SK-N-SH (cell line): ENCODE measurements around the gene OR2L13. TPM values are rescaled to one million over a fixed set of nuclear protein-coding genes. Genes with fewer than 3 reads are reported as not detected.

Experiments
- CTCF ChIA-PET: fragments of 300-600, 350-600 bp; formaldehyde crosslinking; extraction: SDS; loops from one replicate; lab custom pipeline; 2021; lab: Yijun Ruan, JAX
- POLR2A ChIA-PET: fragments of 350-600 bp; sonication (Branson Sonifier 250); formaldehyde crosslinking; extraction: SDS; loops from one replicate; lab custom pipeline; 2020; ENCODE audit warnings: antibody characterized with exemption, inconsistent platforms; lab: Yijun Ruan, JAX
- DNase-seq: peaks from one replicate; pipeline ENCODE4 v3.0.0; 2012
- H2AFZ ChIP-seq: fragments of 200-600 bp; sonication (generic); 2 replicates; pipeline ENCODE4 v1.8.1; 2016; ENCODE audit warnings: antibody characterized with exemption, mild to moderate bottlenecking, low read depth
- H3F3A ChIP-seq: fragments of 200-600 bp; sonication (generic); replicated peaks from 2 replicates; pipeline ENCODE3; 2016; ENCODE audit warnings: antibody characterized with exemption, mild to moderate bottlenecking; ENCODE audit not compliant: insufficient read depth
- H3K27ac ChIP-seq, 2 experiments: fragments of 200-500 bp in 1 of 2; fragments of 200-600 bp in 1 of 2; sonication (Bioruptor generic) in 1 of 2; sonication (generic), shearing (Covaris generic) in 1 of 2; 2 replicates each; pipeline versions ENCODE4 v1.5.1 to v1.6.1; 2014 to 2016; ENCODE audit warnings: low read depth in 2 of 2, inconsistent platforms in 1 of 2, low read length in 1 of 2, mild to moderate bottlenecking in 1 of 2, mixed read lengths in 1 of 2
- H3K27me3 ChIP-seq: fragments of 200-600 bp; sonication (generic), shearing (Covaris generic); 2 replicates; pipeline ENCODE4 v1.6.1; 2016; ENCODE audit warnings: mixed run types; ENCODE audit not compliant: insufficient read depth
- H3K36me3 ChIP-seq, 2 experiments: fragments of 200-500 bp in 1 of 2; fragments of 200-600 bp in 1 of 2; sonication (Bioruptor generic) in 1 of 2; sonication (generic) in 1 of 2; replicated peaks in 1 of 2; 2 replicates each; pipeline versions ENCODE3 to v1.5.1; 2014 to 2016; ENCODE audit warnings: low read length in 1 of 2, mild to moderate bottlenecking in 1 of 2; ENCODE audit not compliant: insufficient read depth in 2 of 2, control insufficient read depth in 1 of 2
- H3K4me1 ChIP-seq, 2 experiments: fragments of 200-500 bp in 1 of 2; fragments of 200-600 bp in 1 of 2; sonication (Bioruptor generic) in 1 of 2; sonication (generic), shearing (Covaris generic) in 1 of 2; 2 replicates each; pipeline versions ENCODE4 v1.5.1 to v1.6.1; 2014 to 2016; ENCODE audit warnings: low read depth in 1 of 2, low read length in 1 of 2, mixed run types in 1 of 2; ENCODE audit not compliant: insufficient read depth in 2 of 2, control insufficient read depth in 1 of 2
- H3K4me2 ChIP-seq: fragments of 200-600 bp; sonication (generic), shearing (Covaris generic); 2 replicates; pipeline ENCODE4 v1.6.1; 2017; ENCODE audit warnings: mixed run types
- H3K4me3 ChIP-seq, 2 experiments: fragments of 200-500 bp in 1 of 2; fragments of 200-600 bp in 1 of 2; sonication (Bioruptor generic) in 1 of 2; sonication (generic), shearing (Covaris generic) in 1 of 2; 2 replicates each; pipeline versions ENCODE4 v1.5.1 to v1.8.1; 2014 to 2016; ENCODE audit warnings: low read depth in 2 of 2, inconsistent platforms in 1 of 2, low read length in 1 of 2, mild to moderate bottlenecking in 1 of 2, mixed read lengths in 1 of 2, moderate library complexity in 1 of 2
- H3K79me2 ChIP-seq: fragments of 200-600 bp; sonication (generic); 2 replicates; pipeline ENCODE4 v1.8.1; 2017; ENCODE audit warnings: mild to moderate bottlenecking; ENCODE audit not compliant: insufficient read depth
- H3K9ac ChIP-seq: fragments of 200-600 bp; sonication (generic); 2 replicates; pipeline ENCODE4 v1.6.1; 2017; ENCODE audit warnings: mixed run types
- H3K9me2 ChIP-seq: fragments of 200-600 bp; sonication (generic); 2 replicates; pipeline ENCODE4 v1.6.1; 2017; ENCODE audit warnings: mixed run types
- H3K9me3 ChIP-seq: fragments of 200-600 bp; sonication (generic); 2 replicates; pipeline ENCODE4 v1.6.1; 2017; ENCODE audit warnings: mixed run types, mild to moderate bottlenecking, moderate library complexity
- H4K20me1 ChIP-seq: fragments of 200-600 bp; sonication (generic); 2 replicates; pipeline ENCODE4 v1.6.1; 2017; ENCODE audit warnings: mild to moderate bottlenecking, mixed run types; ENCODE audit not compliant: insufficient read depth
- ELF1 ChIP-seq: IDR thresholded peaks from 2 replicates; pipeline ENCODE4 v1.4.0; 2012
- EZH2phosphoT487 ChIP-seq: fragments of 200-600 bp; sonication (generic); IDR thresholded peaks from 2 replicates; pipeline ENCODE4 v1.6.1; 2017; ENCODE audit warnings: low read depth, mixed run types, mild to moderate bottlenecking, antibody characterized with exemption, moderate library complexity, borderline replicate concordance
- GABPA ChIP-seq: IDR thresholded peaks from 2 replicates; pipeline ENCODE4 v1.4.0; 2012; ENCODE audit warnings: low read depth, mild to moderate bottlenecking
- GATA2 ChIP-seq: sonication (generic); formaldehyde crosslinking; IDR thresholded peaks from 2 replicates; pipeline ENCODE4 v1.5.0; 2020; ENCODE audit warnings: mild to moderate bottlenecking, missing genetic modification reagents
- IRF3 ChIP-seq: fragments of 150-350 bp; IDR thresholded peaks from 2 replicates; pipeline ENCODE4 v1.6.1; 2016; ENCODE audit warnings: mild to moderate bottlenecking, low read depth, low read length
- JUND ChIP-seq: IDR thresholded peaks from 2 replicates; pipeline ENCODE4 v1.4.0; 2012
- MXI1 ChIP-seq: IDR thresholded peaks from 2 replicates; pipeline ENCODE4 v1.6.1; 2012; ENCODE audit warnings: mild to moderate bottlenecking, low read depth, low read length, improper control_type of control experiment
- POLR2AphosphoS5 ChIP-seq: IDR thresholded peaks from 2 replicates; pipeline ENCODE4 v1.6.1; 2012; ENCODE audit warnings: low read depth, low read length
- RAD21 ChIP-seq: IDR thresholded peaks from 2 replicates; pipeline ENCODE4 v1.6.1; 2012; ENCODE audit warnings: mild to moderate bottlenecking, low read length
- REST ChIP-seq: IDR thresholded peaks from 2 replicates; pipeline ENCODE4 v1.6.1; 2012; ENCODE audit warnings: mild to moderate bottlenecking, low read depth, low read length, moderate library complexity
- USF1 ChIP-seq: IDR thresholded peaks from 2 replicates; pipeline ENCODE4 v1.4.0; 2012; ENCODE audit warnings: low read depth, borderline replicate concordance
- YY1 ChIP-seq: IDR thresholded peaks from 2 replicates; pipeline ENCODE4 v1.4.0; 2012; ENCODE audit warnings: low read depth, mild to moderate bottlenecking
- WGBS: methylation state at CpG from one replicate; pipeline ENCODE4 v1.1.6; 2017; ENCODE audit warnings: low lambda C conversion rate; 5-methylcytosine and 5-hydroxymethylcytosine counted together
- polyA plus RNA-seq, 3 experiments: library from polyadenylated mRNA; depleted of rRNA; stranded (reverse); fragments of >200 nt; gene quantifications; 2 replicates each; pipeline ENCODE4 v1.2.3, GENCODE V29; 2012
- TF ChIP-seq, protein P1 (sequence below): fragments of 150-350 bp; IDR thresholded peaks from 2 replicates; pipeline ENCODE4 v1.6.1; 2017; ENCODE audit warnings: antibody characterized with exemption, low read length, low read depth, borderline replicate concordance

OR2L13 gene
- polyA plus RNA-seq, 1 of the 3 experiments (the other 2 are of a cell fraction) = 0.23 TPM

DNA sequence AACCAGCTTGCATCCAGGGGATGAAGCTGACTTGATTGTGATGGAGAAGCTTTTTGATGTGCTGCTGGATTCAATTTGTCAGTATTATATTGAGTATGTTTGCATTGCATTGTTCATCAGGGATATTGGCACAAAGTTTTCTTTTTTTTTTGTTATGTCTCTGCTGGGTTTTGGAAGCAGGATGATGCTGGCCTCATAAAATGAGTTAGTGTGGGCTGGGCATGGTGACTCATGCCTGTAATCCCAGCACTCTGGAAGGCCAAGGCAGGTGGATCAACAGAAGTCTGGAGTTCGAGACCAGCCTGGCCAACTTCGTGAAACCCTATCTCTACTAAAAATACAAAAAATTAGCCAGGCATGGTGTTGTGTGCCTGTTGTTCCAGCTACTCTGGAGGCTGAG is 39.7 kb upstream of the OR2L13 start:
- Histone ChIP-seq H3K4me1 (no peaks in the 10 kb centered on the region), H3K79me2 (no peaks in the 10 kb centered on the region), H3K9me2 (no peaks in the 10 kb centered on the region), H4K20me1 (no peaks in the 10 kb centered on the region), H3K27ac (no peak overlapping the region), H2AFZ (no peak overlapping the region), H3K4me3 (no peak overlapping the region), H3K36me3 (no peaks in the 10 kb centered on the region), H3K9me3 (no peaks in the 10 kb centered on the region), H3K4me2 (no peak overlapping the region), H3K27me3 (no peaks in the 10 kb centered on the region), H3K9ac (no peak overlapping the region), H3F3A (no peaks in the 10 kb centered on the region)
- WGBS = 0% methylated on average over 2 of the region's 2 CpGs
- POLR2A ChIA-PET = no interaction called here
- CTCF ChIA-PET = no interaction called here
- no peak for TF ChIP-seq IRF3
- no peak for TF ChIP-seq USF1
- TF ChIP-seq JUND = no peak
- TF ChIP-seq, protein P1, sequence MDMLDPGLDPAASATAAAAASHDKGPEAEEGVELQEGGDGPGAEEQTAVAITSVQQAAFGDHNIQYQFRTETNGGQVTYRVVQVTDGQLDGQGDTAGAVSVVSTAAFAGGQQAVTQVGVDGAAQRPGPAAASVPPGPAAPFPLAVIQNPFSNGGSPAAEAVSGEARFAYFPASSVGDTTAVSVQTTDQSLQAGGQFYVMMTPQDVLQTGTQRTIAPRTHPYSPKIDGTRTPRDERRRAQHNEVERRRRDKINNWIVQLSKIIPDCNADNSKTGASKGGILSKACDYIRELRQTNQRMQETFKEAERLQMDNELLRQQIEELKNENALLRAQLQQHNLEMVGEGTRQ = no peak
- no peak for TF ChIP-seq MXI1
- no peak for DNase-seq

DNA sequence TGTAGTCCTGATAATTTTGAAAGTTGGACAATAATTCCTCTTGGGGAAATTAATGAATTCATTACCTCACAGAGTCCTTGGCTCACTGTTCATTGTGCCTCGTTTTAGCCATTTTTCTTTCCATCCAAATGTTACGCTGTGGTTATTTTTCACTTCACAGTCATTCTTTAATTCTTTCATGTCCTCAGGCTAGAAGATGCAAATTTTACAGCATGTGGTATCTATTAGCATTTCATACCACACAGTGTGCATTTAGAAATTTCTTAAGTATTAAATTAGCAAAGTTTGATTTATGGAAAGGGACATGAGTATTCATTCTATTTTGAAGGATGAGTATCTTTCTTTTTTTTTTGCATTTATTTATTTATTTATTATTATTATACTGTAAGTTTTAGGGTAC is 29.9 kb upstream of the OR2L13 start:
- ChIA-PET POLR2A (no interaction called here), CTCF (no interaction called here)
- no peak overlapping the region for H3K9ac ChIP-seq
- no peaks in the 10 kb centered on the region for H3K9me3 ChIP-seq
- DNase-seq = no peak
- no peaks in the 10 kb centered on the region for H4K20me1 ChIP-seq
- H3K4me2 ChIP-seq = no peak overlapping the region
- no peaks in the 10 kb centered on the region for H3K4me1 ChIP-seq
- WGBS = 14% methylated on average over 2 of the region's 2 CpGs
- no peak overlapping the region for H2AFZ ChIP-seq
- no peaks in the 10 kb centered on the region for H3K36me3 ChIP-seq
- H3K27ac ChIP-seq = no peak overlapping the region
- no peaks in the 10 kb centered on the region for H3K79me2 ChIP-seq
- no peak overlapping the region for H3K4me3 ChIP-seq
- no peaks in the 10 kb centered on the region for H3K27me3 ChIP-seq
- H3F3A ChIP-seq = no peaks in the 10 kb centered on the region
- TF ChIP-seq ELF1 (no peak), YY1 (no peak), POLR2AphosphoS5 (no peak), GATA2 (CRISPR knock-in tag) (no peak)
- H3K9me2 ChIP-seq = no peaks in the 10 kb centered on the region

DNA sequence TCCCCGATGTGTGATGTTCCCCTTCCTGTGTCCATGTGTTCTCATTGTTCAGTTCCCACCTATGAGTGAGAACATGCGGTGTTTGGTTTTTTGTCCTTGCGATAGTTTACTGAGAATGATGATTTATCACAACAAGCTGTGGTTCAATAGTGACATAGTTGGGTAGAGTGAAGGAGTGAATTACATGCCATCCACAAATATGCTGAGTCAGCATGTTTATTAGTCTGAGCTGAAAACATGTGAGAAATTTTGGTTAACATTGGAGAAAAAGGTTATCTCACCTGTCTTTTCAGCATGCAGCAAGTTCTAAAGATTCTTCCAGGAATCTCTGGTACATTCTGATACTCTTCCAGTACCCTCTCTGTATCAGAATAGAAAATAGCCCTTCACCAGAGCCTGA is 29.4 kb upstream of the OR2L13 start:
- no peaks in the 10 kb centered on the region for H3K79me2 ChIP-seq
- H4K20me1 ChIP-seq = no peaks in the 10 kb centered on the region
- no peak overlapping the region for H2AFZ ChIP-seq
- ChIA-PET CTCF (no interaction called here), POLR2A (no interaction called here)
- no peaks in the 10 kb centered on the region for H3F3A ChIP-seq
- 53% methylated on average over 3 of the region's 3 CpGs for WGBS
- H3K27ac ChIP-seq = no peak overlapping the region
- H3K4me2 ChIP-seq = no peak overlapping the region
- no peaks in the 10 kb centered on the region for H3K36me3 ChIP-seq
- no peaks in the 10 kb centered on the region for H3K9me3 ChIP-seq
- no peaks in the 10 kb centered on the region for H3K4me1 ChIP-seq
- H3K4me3 ChIP-seq = no peak overlapping the region
- no peak overlapping the region for H3K9ac ChIP-seq
- no peak for DNase-seq
- H3K9me2 ChIP-seq = no peaks in the 10 kb centered on the region
- no peaks in the 10 kb centered on the region for H3K27me3 ChIP-seq
- TF ChIP-seq IRF3 (no peak), POLR2AphosphoS5 (no peak), USF1 (no peak), EZH2phosphoT487 (no peak), GABPA (no peak), RAD21 (no peak), REST (no peak)
